ENCODE data around the gene IL18BP. TPM values are rescaled to one million over a fixed set of nuclear protein-coding genes. Genes with fewer than 3 reads are reported as not detected.

The IL18BP gene
- total and polyA plus RNA-seq, 10 of the 15 experiments (the other 5 are each of a cell fraction or from before 2014, with no cell fraction given) = 2.6 to 18.1 (median 10.7) TPM

DNA sequence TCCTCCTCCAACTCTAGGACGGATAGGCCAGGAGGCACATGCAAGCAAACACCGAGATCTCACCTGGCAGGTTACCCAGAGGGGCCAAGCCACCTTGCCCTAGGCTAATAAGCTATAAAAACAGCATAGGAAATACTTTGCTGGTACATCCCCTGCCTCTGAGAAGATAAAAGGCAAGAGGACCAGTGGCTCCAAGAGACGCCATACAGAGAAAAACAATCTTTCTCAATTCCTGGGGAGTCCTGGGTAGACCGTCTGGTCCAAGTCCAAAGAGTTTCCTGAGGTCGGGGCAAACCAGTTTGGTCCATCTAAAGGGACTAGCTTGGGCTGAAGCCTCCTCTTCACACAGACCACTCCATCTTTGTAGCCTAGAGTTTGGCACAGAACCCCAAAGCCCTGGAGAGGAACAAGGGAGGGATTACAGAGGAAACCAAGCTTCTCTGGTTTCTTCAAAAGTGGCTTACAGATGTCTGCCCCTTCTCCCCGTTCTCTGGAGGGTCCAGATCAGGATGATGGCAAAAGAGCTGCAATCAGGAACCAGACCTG, 41.2 kb downstream of the IL18BP start:
- no peaks in the 10 kb centered on the region for H3K27me3 ChIP-seq (replicated peaks in 1 of 2; ENCODE audit: control insufficient read depth in 2 of 2, insufficient read depth in 2 of 2, low read length in 1 of 2)
- no peaks in the 10 kb centered on the region for H4K20me1 ChIP-seq (ENCODE audit: control insufficient read depth, insufficient read depth)
- RAD21 ChIA-PET (ENCODE audit: unreplicated experiment) = interaction anchor here (0.6 to 4.7 kb wide), 17 partner anchors 9 to 391 kb away, joined by 3 to 46 read pairs (median 6); partner anchors contain the start of gene ANAPC15
- H3K9ac ChIP-seq (ENCODE audit: control insufficient read depth, insufficient read depth, low read length) = peak overlapping the region; percentile 82
- peak overlapping the region; percentile 88 for H3K4me2 ChIP-seq (ENCODE audit: control insufficient read depth, insufficient read depth)
- CTCF ChIA-PET = interaction anchor here (0.9 to 4.4 kb wide), 18 partner anchors 9 to 391 kb away, joined by 3 to 63 read pairs (median 6); no protein-coding TSS in a partner anchor
- TF ChIP-seq, protein P1, sequence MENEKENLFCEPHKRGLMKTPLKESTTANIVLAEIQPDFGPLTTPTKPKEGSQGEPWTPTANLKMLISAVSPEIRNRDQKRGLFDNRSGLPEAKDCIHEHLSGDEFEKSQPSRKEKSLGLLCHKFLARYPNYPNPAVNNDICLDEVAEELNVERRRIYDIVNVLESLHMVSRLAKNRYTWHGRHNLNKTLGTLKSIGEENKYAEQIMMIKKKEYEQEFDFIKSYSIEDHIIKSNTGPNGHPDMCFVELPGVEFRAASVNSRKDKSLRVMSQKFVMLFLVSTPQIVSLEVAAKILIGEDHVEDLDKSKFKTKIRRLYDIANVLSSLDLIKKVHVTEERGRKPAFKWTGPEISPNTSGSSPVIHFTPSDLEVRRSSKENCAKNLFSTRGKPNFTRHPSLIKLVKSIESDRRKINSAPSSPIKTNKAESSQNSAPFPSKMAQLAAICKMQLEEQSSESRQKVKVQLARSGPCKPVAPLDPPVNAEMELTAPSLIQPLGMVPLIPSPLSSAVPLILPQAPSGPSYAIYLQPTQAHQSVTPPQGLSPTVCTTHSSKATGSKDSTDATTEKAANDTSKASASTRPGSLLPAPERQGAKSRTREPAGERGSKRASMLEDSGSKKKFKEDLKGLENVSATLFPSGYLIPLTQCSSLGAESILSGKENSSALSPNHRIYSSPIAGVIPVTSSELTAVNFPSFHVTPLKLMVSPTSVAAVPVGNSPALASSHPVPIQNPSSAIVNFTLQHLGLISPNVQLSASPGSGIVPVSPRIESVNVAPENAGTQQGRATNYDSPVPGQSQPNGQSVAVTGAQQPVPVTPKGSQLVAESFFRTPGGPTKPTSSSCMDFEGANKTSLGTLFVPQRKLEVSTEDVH (IDR thresholded peaks at IDR 0.05; ENCODE audit: low read depth, partially characterized antibody) = no peak
- TF ChIP-seq, protein P2, sequence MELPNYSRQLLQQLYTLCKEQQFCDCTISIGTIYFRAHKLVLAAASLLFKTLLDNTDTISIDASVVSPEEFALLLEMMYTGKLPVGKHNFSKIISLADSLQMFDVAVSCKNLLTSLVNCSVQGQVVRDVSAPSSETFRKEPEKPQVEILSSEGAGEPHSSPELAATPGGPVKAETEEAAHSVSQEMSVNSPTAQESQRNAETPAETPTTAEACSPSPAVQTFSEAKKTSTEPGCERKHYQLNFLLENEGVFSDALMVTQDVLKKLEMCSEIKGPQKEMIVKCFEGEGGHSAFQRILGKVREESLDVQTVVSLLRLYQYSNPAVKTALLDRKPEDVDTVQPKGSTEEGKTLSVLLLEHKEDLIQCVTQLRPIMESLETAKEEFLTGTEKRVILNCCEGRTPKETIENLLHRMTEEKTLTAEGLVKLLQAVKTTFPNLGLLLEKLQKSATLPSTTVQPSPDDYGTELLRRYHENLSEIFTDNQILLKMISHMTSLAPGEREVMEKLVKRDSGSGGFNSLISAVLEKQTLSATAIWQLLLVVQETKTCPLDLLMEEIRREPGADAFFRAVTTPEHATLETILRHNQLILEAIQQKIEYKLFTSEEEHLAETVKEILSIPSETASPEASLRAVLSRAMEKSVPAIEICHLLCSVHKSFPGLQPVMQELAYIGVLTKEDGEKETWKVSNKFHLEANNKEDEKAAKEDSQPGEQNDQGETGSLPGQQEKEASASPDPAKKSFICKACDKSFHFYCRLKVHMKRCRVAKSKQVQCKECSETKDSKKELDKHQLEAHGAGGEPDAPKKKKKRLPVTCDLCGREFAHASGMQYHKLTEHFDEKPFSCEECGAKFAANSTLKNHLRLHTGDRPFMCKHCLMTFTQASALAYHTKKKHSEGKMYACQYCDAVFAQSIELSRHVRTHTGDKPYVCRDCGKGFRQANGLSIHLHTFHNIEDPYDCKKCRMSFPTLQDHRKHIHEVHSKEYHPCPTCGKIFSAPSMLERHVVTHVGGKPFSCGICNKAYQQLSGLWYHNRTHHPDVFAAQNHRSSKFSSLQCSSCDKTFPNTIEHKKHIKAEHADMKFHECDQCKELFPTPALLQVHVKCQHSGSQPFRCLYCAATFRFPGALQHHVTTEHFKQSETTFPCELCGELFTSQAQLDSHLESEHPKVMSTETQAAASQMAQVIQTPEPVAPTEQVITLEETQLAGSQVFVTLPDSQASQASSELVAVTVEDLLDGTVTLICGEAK (IDR thresholded peaks at IDR 0.05; ENCODE audit: borderline replicate concordance) = peak; percentile 1; the same call in 1 of the 2 replicates
- TF ChIP-seq MEF2B (IDR thresholded peaks at IDR 0.05; ENCODE audit: partially characterized antibody, poor library complexity, severe bottlenecking) = no peak
- TF ChIP-seq, protein P3, sequence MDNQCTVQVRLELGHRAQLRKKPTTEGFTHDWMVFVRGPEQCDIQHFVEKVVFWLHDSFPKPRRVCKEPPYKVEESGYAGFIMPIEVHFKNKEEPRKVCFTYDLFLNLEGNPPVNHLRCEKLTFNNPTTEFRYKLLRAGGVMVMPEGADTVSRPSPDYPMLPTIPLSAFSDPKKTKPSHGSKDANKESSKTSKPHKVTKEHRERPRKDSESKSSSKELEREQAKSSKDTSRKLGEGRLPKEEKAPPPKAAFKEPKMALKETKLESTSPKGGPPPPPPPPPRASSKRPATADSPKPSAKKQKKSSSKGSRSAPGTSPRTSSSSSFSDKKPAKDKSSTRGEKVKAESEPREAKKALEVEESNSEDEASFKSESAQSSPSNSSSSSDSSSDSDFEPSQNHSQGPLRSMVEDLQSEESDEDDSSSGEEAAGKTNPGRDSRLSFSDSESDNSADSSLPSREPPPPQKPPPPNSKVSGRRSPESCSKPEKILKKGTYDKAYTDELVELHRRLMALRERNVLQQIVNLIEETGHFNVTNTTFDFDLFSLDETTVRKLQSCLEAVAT (IDR thresholded peaks at IDR 0.05) = 0 out of 2 replicates have a peak, but pooled peaks have one; percentile 5
- TF ChIP-seq CHD4 (IDR thresholded peaks at IDR 0.05) = no peak
- no peak for TF ChIP-seq SP1 (IDR thresholded peaks at IDR 0.05; ENCODE audit: low read depth, low read length)
- SMC1A ChIA-PET (ENCODE audit: uncharacterized antibody, unreplicated experiment) = interaction anchor here (0.7 to 4.3 kb wide), 20 partner anchors 8 to 106 kb away, joined by 3 to 48 read pairs (median 7); no protein-coding TSS in a partner anchor
- BruUV-seq (replicated peaks) = no TSS peak
- DNase-seq (ENCODE audit: low read depth, low spot score) = no peak
- peaks cover 35% of the 10 kb centered on the region for H3K4me1 ChIP-seq (ENCODE audit: control insufficient read depth, insufficient read depth, low read length)
- intact Hi-C loops (cut with micrococcal nuclease; ENCODE audit: unreplicated experiment) = loop anchor here (2.0 kb wide), 1 partner anchor 41 kb away; the partner anchor contains the start of genes LRRC51 and NUMA1
- in situ Hi-C loops (cut with MboI) = no loop called here
- H3K36me3 ChIP-seq (ENCODE audit: control insufficient read depth in 2 of 2, insufficient read depth in 2 of 2, low read length in 1 of 2) = peaks cover 0 to 15% of the 10 kb centered on the region in 2 experiments; a peak in 3 of 4 replicates
- H3K9me3 ChIP-seq (replicated peaks; ENCODE audit: control insufficient read depth, insufficient read depth, low read length) = no peaks in the 10 kb centered on the region
- peak overlapping the region; percentile 65 for H3K4me3 ChIP-seq
- peak overlapping the region; percentile 35 for H2AFZ ChIP-seq (ENCODE audit: control insufficient read depth, low read depth, low read length)
- ATAC-seq = 0 out of 3 replicates have a peak, but pooled peaks have one; percentile 2
- FAIRE-seq = no peak
- WGBS (ENCODE audit: insufficient coverage, insufficient replicate concordance, low lambda C conversion rate, missing lambda C conversion rate) = 47% methylated on average over 6 of the region's 6 CpGs
- POLR2A ChIA-PET = interaction anchor here (0.6 to 3.9 kb wide), 13 partner anchors 13 to 72 kb away, joined by 3 to 15 read pairs (median 5); partner anchors contain the start of gene ANAPC15
- peak overlapping the region; percentile 71 for H3K27ac ChIP-seq (ENCODE audit: control insufficient read depth, insufficient read depth)
- H3K79me2 ChIP-seq (ENCODE audit: control insufficient read depth, insufficient read depth, low read length) = peaks cover 73% of the 10 kb centered on the region

Measured in GM12878 (cell line).